ENCODE measurements around the gene BSG. TPM values are rescaled to one million over a fixed set of nuclear protein-coding genes. Genes with fewer than 3 reads are reported as not detected.
A peak's percentile ranks its signal among the peaks of the same experiment; 100 is the strongest.

BSG gene
- total and polyA plus RNA-seq, 9 of the 15 experiments (the other 6 are each of a cell fraction or from before 2014, with no cell fraction given): 4.6 to 495 (median 187) TPM

GRCh38 chr19:597406-598315, 25.3 kb downstream of the BSG start (continued):
- TF ChIP-seq ARID4B (CRISPR knock-in tag; IDR thresholded peaks at IDR 0.05) (no peak), CBX3 (IDR thresholded peaks at IDR 0.05; ENCODE audit: borderline replicate concordance in 1 of 2, low read length in 2 of 2) (peak in 1 of 2 experiments; percentile 65; a peak in 2 of 3 replicates), ILK (tag; IDR thresholded peaks at IDR 0.05; ENCODE audit: borderline replicate concordance, low read depth) (no peak), PHB (CRISPR knock-in tag; IDR thresholded peaks at IDR 0.05) (no peak), HDAC1 (IDR thresholded peaks at IDR 0.05) (0 out of 4 replicates have a peak, but pooled peaks of 1 of the 2 experiments have one; percentile 32)
- TF ChIP-seq, protein P1, sequence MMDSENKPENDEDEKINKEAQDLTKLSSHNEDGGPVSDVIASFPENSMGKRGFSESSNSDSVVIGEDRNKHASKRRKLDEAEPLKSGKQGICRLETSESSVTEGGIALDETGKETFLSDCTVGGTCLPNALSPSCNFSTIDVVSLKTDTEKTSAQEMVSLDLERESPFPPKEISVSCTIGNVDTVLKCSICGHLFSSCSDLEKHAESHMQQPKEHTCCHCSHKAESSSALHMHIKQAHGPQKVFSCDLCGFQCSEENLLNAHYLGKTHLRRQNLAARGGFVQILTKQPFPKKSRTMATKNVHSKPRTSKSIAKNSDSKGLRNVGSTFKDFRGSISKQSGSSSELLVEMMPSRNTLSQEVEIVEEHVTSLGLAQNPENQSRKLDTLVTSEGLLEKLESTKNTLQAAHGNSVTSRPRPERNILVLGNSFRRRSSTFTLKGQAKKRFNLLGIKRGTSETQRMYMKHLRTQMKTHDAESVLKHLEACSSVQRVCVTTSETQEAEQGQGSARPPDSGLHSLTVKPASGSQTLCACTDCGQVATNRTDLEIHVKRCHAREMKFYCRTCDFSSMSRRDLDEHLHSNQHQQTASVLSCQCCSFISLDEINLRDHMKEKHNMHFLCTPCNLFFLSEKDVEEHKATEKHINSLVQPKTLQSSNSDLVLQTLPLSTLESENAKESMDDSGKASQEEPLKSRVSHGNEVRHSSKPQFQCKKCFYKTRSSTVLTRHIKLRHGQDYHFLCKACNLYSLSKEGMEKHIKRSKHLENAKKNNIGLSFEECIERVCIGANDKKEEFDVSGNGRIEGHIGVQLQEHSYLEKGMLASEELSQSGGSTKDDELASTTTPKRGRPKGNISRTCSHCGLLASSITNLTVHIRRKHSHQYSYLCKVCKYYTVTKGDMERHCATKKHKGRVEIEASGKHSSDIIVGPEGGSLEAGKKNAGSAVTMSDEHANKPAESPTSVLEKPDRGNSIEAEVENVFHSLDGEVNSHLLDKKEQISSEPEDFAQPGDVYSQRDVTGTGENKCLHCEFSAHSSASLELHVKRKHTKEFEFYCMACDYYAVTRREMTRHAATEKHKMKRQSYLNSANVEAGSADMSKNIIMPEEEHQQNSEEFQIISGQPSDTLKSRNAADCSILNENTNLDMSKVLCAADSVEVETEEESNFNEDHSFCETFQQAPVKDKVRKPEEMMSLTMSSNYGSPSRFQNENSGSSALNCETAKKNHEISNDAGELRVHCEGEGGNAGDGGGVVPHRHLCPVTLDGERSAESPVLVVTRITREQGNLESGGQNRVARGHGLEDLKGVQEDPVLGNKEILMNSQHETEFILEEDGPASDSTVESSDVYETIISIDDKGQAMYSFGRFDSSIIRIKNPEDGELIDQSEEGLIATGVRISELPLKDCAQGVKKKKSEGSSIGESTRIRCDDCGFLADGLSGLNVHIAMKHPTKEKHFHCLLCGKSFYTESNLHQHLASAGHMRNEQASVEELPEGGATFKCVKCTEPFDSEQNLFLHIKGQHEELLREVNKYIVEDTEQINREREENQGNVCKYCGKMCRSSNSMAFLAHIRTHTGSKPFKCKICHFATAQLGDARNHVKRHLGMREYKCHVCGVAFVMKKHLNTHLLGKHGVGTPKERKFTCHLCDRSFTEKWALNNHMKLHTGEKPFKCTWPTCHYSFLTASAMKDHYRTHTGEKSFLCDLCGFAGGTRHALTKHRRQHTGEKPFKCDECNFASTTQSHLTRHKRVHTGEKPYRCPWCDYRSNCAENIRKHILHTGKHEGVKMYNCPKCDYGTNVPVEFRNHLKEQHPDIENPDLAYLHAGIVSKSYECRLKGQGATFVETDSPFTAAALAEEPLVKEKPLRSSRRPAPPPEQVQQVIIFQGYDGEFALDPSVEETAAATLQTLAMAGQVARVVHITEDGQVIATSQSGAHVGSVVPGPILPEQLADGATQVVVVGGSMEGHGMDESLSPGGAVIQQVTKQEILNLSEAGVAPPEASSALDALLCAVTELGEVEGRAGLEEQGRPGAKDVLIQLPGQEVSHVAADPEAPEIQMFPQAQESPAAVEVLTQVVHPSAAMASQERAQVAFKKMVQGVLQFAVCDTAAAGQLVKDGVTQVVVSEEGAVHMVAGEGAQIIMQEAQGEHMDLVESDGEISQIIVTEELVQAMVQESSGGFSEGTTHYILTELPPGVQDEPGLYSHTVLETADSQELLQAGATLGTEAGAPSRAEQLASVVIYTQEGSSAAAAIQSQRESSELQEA (IDR thresholded peaks at IDR 0.05; ENCODE audit: low read depth): no peak
- TF ChIP-seq, protein P2, sequence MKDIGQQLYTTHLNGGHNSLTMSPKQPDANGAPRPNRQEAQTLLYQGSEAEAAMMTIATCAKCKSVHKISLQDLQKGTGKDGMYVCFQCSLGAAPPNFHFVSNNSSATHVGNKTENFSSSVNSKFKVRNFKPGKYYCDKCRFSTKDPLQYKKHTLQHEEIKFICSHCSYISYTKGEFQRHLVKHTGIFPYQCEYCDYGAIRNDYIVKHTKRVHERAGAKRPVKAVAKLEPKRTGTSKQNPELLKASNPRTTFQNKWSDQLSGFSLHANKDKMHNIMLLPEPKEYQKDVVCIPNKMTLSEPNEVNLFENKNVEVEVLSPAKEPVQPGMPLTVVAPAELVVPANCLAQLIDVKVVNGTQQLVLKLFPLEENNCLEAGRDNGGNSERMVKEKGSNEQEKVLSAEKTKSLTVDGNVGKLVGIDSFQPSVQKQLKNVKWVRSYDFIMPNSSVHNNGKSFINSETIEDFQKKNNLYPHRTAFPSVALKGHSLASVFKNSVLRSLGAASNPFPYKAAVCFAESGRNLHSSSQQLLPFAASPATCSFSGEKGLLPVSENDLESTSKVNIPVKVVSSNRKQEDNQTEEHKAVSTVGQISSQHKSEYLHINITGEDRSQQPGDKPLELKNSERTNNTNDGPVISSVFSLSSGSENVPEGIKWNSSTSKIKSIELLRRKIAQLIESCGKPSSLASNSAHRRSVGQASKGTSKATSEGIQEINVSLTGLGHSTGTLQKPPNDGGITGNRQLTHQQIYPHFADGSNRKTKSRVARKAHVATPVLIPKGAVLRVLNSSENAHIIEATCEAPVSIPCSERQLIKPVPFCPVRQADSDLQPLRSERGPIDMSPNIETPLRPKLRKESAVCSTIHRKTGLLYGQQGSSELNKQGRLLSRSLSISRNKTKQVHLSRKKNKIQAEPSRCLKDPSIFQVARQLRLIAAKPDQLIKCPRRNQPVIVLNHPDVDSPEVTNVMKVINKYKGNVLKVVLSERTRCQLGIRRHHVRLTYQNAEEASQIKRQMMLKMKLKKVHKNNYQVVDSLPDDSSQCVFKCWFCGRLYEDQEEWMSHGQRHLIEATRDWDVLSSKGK (CRISPR knock-in tag; IDR thresholded peaks at IDR 0.05): no peak
